Fibroblast of lung (primary cell): Measurements from ENCODE around the gene FOXM1. TPM values are rescaled to one million over a fixed set of nuclear protein-coding genes. Genes with fewer than 3 reads are reported as not detected.

Experiments used
- DNase-seq, 2 donors: peaks; one replicate each; pipeline versions ENCODE4 v3.0.0 to v3.0.0-alpha.2; 2010; ENCODE audit warnings: low read depth in 2 of 2
- H2AFZ ChIP-seq: 2 replicates; pipeline ENCODE4 v1.5.1; 2012; ENCODE audit warnings: low read length, control low read depth, inconsistent platforms
- H3K27ac ChIP-seq: 2 replicates; pipeline ENCODE4 v1.5.1; 2011; ENCODE audit warnings: low read length, control low read depth; ENCODE audit not compliant: insufficient read depth
- H3K27me3 ChIP-seq: 2 replicates; pipeline ENCODE4 v1.5.1; 2011; ENCODE audit warnings: mild to moderate bottlenecking, low read length; ENCODE audit not compliant: control insufficient read depth, insufficient read depth
- H3K36me3 ChIP-seq: 2 replicates; pipeline ENCODE4 v1.5.1; 2011; ENCODE audit warnings: low read length; ENCODE audit not compliant: control insufficient read depth, insufficient read depth
- H3K4me1 ChIP-seq: 2 replicates; pipeline ENCODE4 v1.5.1; 2011; ENCODE audit warnings: low read length; ENCODE audit not compliant: control insufficient read depth, insufficient read depth; ENCODE audit errors: extremely low read depth
- H3K4me2 ChIP-seq: 2 replicates; pipeline ENCODE4 v1.5.1; 2011; ENCODE audit warnings: low read length, control low read depth; ENCODE audit not compliant: insufficient read depth; ENCODE audit errors: extremely low read depth
- H3K4me3 ChIP-seq, 4 experiments: fragments of 200-600 bp in 1 of 4; sonication (generic) in 1 of 4; replicated peaks in 1 of 4; 2 replicates each; pipeline ENCODE4 v1.5.1; 2011 to 2016; ENCODE audit warnings: low read length in 4 of 4, low read depth in 3 of 4, mild to moderate bottlenecking in 3 of 4, control low read depth in 2 of 4, inconsistent platforms in 1 of 4, mixed read lengths in 1 of 4; ENCODE audit not compliant: insufficient read depth in 1 of 4; ENCODE audit errors: control extremely low read depth in 1 of 4
- H3K79me2 ChIP-seq: 2 replicates; pipeline ENCODE4 v1.5.1; 2012; ENCODE audit warnings: mild to moderate bottlenecking, low read length, inconsistent platforms; ENCODE audit not compliant: control insufficient read depth, insufficient read depth
- H3K9ac ChIP-seq: 2 replicates; pipeline ENCODE4 v1.5.1; 2011; ENCODE audit warnings: mild to moderate bottlenecking, low read length, control low read depth; ENCODE audit not compliant: insufficient read depth
- H3K9me3 ChIP-seq: 2 replicates; pipeline ENCODE4 v1.5.1; 2012; ENCODE audit warnings: low read depth, low read length; ENCODE audit not compliant: control insufficient read depth, insufficient read depth
- H4K20me1 ChIP-seq: 2 replicates; pipeline ENCODE4 v1.5.1; 2011; ENCODE audit warnings: low read length; ENCODE audit not compliant: control insufficient read depth, insufficient read depth; ENCODE audit errors: extremely low read depth
- EZH2 ChIP-seq: IDR thresholded peaks from 2 replicates; pipeline ENCODE4 v1.5.1; 2012; ENCODE audit warnings: low read length, control low read depth, mild to moderate bottlenecking; ENCODE audit errors: missing control alignments
- polyA plus RNA-seq, 2 donors: library from polyadenylated mRNA; depleted of rRNA in 1 of 2; stranded (reverse) in 1 of 2; unstranded in 1 of 2; fragments of >200 nt; gene quantifications; 2 replicates each; pipeline ENCODE4 v1.2.1, GENCODE V29; 2011 to 2012; ENCODE audit warnings: missing spikeins in 1 of 2
- total RNA-seq: library from RNA; depleted of rRNA; stranded (reverse); fragments of >200 nt; gene quantifications from 2 replicates; pipeline ENCODE4 v1.2.1, GENCODE V29; 2014
- TF ChIP-seq, protein P1 (sequence below), 2 donors: IDR thresholded peaks in 1 of 2; conservative IDR thresholded peaks in 1 of 2; 1 replicate in 1 of 2; 2 replicates in 1 of 2; pipeline ENCODE4 v1.5.1; 2011 to 2012; ENCODE audit warnings: low read length in 2 of 2, control low read depth in 1 of 2, inconsistent platforms in 1 of 2, low read depth in 1 of 2, mild to moderate bottlenecking in 1 of 2

FOXM1 gene
- total and polyA plus RNA-seq, 2 donors (not counting 1 experiment from before 2014, with no cell fraction given): 7.3 to 14.6 TPM

DNA sequence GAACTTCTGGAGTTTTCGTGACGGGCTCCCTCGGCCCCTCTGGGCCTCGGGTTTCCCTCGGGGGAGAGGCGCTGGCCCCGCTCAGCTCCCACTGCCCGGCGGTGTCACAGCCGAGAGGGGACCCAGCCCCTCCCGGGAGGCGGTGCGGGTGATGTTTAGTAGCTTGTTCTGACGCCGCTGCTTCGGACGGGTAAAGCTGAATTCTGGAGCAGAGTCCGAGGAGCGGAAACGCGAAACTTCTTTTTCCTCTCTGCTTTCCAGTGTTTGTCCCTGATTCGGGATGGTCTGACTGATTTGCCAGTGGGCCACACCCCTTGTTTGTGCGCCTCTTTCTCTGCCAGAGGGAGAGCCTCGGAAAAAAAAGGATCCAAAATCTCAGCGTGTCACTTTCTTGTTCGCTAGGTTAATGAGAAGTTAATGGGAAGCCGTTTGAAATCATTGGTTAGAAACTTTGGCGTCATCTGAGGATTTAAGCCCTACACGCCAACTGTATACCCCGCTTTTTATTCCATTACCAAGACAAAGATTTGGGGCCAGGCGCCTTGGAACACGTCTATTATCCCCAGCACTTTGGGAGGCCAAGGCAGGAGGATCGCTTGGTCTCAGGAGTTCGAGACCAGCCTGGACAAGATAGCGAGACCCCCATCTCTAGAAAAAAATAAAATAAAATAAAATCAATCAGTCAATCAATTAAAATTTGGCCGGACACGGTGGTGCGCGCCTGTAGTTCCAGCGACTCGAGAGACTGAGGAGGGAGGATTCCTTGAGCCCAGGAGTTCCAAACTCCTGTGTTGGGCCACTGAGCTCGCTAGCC, 14.5 kb upstream of the FOXM1 start:
- Histone ChIP-seq H4K20me1 (no peaks in the 10 kb centered on the region), H2AFZ (peak overlapping the region; percentile 7), H3K4me2 (peak overlapping the region; percentile 83), H3K9me3 (no peaks in the 10 kb centered on the region), H3K27me3 (no peaks in the 10 kb centered on the region), H3K4me1 (peaks cover 5% of the 10 kb centered on the region), H3K79me2 (peaks cover 39% of the 10 kb centered on the region), H3K4me3 (peak overlapping the region; percentile 80 to 92 (median 90)), H3K36me3 (no peaks in the 10 kb centered on the region), H3K27ac (peak overlapping the region; percentile 92), H3K9ac (peak overlapping the region; percentile 92)
- DNase-seq: peak; percentile 60 to 70
- no peak for TF ChIP-seq EZH2
- TF ChIP-seq, protein P1, sequence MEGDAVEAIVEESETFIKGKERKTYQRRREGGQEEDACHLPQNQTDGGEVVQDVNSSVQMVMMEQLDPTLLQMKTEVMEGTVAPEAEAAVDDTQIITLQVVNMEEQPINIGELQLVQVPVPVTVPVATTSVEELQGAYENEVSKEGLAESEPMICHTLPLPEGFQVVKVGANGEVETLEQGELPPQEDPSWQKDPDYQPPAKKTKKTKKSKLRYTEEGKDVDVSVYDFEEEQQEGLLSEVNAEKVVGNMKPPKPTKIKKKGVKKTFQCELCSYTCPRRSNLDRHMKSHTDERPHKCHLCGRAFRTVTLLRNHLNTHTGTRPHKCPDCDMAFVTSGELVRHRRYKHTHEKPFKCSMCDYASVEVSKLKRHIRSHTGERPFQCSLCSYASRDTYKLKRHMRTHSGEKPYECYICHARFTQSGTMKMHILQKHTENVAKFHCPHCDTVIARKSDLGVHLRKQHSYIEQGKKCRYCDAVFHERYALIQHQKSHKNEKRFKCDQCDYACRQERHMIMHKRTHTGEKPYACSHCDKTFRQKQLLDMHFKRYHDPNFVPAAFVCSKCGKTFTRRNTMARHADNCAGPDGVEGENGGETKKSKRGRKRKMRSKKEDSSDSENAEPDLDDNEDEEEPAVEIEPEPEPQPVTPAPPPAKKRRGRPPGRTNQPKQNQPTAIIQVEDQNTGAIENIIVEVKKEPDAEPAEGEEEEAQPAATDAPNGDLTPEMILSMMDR (conservative IDR thresholded peaks at IDR 0.05 in 1 of 2, IDR thresholded peaks at IDR 0.05 in 1 of 2; ENCODE audit: low read depth in 1 of 2, low read length in 2 of 2): no peak

DNA sequence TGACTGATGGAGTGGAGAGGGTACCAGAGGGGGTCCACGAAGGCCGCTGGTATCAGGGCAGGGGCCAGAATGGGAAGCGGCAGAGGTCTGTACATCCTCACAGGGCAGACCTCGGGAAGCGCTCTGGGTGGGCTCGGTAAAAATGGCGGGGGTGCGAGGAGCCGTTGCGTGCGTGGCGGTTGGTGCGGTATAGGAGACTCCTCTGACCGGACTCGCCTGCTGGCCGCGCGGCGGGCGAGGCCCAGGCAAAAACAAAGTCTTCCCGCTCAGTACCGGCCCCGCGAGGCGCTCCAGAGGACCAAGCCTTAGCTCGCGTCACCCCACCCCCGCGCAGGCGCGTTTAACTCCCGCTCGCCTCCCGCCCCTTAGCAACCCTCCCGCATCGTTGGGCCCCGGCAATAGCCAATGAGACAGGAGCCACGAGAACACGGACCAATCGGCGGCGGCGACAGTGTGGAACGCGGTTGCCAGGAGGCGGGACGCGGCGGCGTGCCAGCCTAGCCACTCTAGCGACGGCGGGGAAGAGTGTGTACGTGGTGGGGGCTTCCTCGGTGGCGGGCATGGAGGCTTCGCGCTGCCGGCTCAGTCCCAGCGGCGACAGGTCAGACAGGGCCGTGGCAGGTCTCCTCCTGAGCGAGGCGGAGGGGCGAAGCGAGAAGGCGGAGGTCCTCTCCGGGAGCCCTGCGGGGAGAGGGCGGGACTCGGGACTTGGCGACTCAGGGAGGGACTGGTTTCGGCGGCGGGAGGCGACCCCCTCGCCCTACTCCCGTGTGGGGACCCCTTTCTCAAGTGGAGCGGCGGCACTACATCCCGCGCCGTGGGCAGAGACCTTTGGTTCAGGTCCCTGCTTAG, 13.6 kb upstream of the FOXM1 start, which contains the start of gene TULP3:
Gene TULP3 (plus strand): TSS at position 504 of the 852 bp plus-strand sequence. CDS start 57 bp downstream, at position 561.
- TF ChIP-seq, protein P1 (conservative IDR thresholded peaks at IDR 0.05 in 1 of 2, IDR thresholded peaks at IDR 0.05 in 1 of 2; ENCODE audit: low read depth in 1 of 2, low read length in 2 of 2): peak; percentile 10 to 13
- TF ChIP-seq EZH2: no peak
- H3K27ac ChIP-seq: peak within 1 kb of the TSS; percentile 92
- peak within 1 kb of the TSS; percentile 88 for H2AFZ ChIP-seq
- peaks cover 5% of the 10 kb centered on the region for H3K4me1 ChIP-seq
- peak within 1 kb of the TSS; percentile 91 for H3K4me2 ChIP-seq
- no peaks in the 10 kb centered on the region for H3K36me3 ChIP-seq
- peak within 1 kb of the TSS; percentile 92 for H3K9ac ChIP-seq
- H3K27me3 ChIP-seq: no peaks in the 10 kb centered on the region
- peak; percentile 96 to 97 for DNase-seq
- no peaks in the 10 kb centered on the region for H3K9me3 ChIP-seq
- peaks cover 31% of the 10 kb centered on the region for H3K79me2 ChIP-seq
- no peaks in the 10 kb centered on the region for H4K20me1 ChIP-seq
- H3K4me3 ChIP-seq: peak within 1 kb of the TSS; percentile 80 to 92 (median 90)

DNA sequence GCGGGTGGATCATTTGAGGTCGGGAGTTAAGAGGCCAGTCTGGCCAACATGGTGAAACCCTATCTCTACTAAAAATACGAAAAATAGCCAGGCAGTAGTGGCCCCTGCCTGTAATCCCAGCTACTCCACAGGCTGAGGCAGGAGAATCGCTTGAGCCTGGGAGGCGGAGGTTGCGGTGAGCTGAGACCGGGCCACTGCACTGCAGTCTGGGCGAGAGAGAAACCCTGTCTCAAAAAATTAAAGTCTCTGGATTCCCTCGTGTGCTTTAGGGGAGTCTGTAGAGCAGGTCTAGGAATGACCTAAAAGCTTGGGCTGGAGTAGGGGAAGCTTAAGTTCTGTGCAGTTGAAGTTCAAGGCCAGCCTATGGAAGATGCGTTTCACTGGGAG, 13.0 kb upstream of the FOXM1 start:
- Histone ChIP-seq H3K9ac (peak overlapping the region; percentile 81), H3K4me3 (peak overlapping the region; percentile 35 to 92 (median 38)), H3K4me2 (peak overlapping the region; percentile 91), H3K9me3 (no peaks in the 10 kb centered on the region), H3K27me3 (no peaks in the 10 kb centered on the region), H2AFZ (peak overlapping the region; percentile 88), H3K36me3 (no peaks in the 10 kb centered on the region), H3K4me1 (peaks cover 5% of the 10 kb centered on the region), H3K27ac (peak overlapping the region; percentile 89), H3K79me2 (peaks cover 25% of the 10 kb centered on the region), H4K20me1 (no peaks in the 10 kb centered on the region)
- no peak for TF ChIP-seq EZH2
- TF ChIP-seq, protein P1 (conservative IDR thresholded peaks at IDR 0.05 in 1 of 2, IDR thresholded peaks at IDR 0.05 in 1 of 2; ENCODE audit: low read depth in 1 of 2, low read length in 2 of 2): no peak
- no peak for DNase-seq
